Measurements from ENCODE around the gene RSPH6A.

Gene RSPH6A

GRCh38 chr19:45814851-45815480 is at the start of gene RSPH6A:
Gene RSPH6A (minus strand): TSS chr19:45815308. CDS start chr19:45815176, 132 bp downstream.
- no peak for FAIRE-seq

DNA sequence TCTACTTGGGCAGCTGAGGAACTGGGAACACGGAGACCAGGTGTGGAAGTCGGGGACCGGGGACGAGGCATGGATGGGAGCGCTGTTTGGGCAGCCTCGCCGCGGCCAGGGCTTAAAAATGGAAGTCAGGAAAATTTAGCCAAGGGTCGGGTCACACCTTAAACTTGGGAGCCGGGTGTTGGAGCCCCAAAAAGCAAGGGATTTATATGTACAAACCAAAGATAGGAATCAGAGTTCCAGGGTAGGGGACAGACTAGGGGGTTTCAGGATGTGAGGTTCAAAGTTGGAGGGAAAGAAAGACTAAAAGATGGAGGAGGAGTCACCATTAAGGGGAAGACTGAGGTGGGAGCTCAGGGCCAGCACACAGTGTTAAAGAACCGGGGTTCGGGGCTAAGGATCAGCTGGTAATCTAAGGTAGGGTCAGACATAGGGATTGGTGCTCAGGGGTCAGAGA is 49.5 kb upstream of the RSPH6A start:
- no peak for FAIRE-seq

DNA sequence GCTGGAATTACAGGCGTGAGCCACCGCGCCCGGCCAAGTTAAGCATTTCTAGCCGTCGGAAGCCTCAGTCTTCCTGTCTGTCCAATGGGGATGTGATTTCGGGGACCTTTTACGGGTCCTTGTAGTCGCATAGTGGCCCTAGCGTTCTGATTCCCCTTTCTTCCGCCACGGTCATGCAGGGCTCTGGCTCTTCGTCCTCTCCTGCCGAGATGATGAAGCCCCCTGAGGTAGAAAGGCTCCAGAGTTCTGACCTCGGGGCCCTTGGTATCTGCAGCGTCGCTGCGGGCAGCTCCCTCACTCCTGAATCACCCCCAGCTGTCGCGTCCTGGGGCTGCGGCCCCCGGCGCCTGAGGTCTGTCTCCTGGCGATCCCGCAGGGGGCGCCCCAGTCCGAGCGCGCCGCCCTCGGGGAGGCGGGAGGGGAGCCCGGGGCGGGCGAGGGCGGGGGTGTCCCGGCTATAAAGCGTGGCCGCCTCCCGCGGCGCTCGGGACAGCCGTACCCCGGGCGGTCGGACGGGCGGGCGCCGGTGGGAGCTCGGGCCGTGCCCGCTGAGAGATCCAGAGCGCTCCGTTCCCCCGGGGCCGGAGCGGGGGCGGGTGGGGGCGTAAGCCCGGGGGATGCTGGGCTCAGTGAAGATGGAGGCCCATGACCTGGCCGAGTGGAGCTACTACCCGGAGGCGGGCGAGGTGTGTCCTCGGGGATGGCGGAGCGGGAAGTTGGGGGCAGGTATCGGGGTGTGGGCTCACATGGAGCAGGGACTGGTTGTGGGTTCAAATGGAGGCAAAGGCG is 48.9 kb upstream of the RSPH6A start, which contains the start of gene FOXA3:
FOXA3 (plus strand) TSS at position 487 of the 789 bp plus-strand sequence; CDS start at position 618, 131 bp downstream.
- FAIRE-seq = no peak

- no peak for FAIRE-seq
These were observed 48.3 kb upstream of the RSPH6A start for GRCh38 chr19:45863335-45863839.

DNA sequence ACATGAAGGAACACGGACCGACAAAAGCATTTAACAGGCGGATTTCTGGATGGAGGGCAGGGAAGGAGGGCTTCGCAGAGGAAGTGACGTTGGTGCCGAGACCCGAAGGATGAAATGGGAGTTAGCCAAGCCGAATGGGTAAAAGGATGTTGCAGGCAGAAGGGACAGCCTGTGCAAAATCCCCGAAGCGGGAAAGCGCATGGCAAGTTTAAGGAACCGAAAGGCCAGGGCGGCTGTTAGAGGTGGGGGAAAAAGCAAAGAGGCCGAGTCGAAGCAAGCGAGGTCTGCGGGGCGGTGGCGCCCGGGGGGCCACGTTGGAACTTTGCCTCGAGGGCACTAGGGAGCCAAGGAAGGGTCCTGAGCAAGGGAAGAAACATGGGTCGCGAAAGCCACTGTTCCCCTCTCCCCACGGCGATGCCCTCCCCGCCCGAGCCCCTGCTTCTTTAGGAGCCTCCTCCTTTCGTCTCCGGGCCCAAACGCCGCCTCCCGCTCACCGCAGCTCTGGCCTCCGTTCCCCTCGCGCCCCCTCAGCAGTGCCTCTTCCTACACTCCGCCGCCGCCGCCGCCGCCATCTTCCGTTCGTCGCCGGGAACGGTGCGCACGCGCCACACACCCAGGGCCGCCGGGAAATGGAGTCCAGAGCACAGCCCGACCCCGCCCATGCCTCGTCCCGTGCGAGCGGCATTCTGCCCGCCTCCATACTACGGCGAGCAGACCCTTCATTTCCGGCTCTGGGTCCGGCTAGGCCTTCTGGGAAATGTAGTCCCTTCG is 47.6 kb upstream of the RSPH6A start, which contains the start of gene SYMPK:
SYMPK (minus strand) TSS at position 584 of the 771 bp plus-strand sequence. CDS start 8,652 bp downstream, outside the sequence.
- FAIRE-seq = peak; percentile 73

- no peak for FAIRE-seq
These were observed 47.1 kb upstream of the RSPH6A start for GRCh38 chr19:45862271-45862563.

DNA sequence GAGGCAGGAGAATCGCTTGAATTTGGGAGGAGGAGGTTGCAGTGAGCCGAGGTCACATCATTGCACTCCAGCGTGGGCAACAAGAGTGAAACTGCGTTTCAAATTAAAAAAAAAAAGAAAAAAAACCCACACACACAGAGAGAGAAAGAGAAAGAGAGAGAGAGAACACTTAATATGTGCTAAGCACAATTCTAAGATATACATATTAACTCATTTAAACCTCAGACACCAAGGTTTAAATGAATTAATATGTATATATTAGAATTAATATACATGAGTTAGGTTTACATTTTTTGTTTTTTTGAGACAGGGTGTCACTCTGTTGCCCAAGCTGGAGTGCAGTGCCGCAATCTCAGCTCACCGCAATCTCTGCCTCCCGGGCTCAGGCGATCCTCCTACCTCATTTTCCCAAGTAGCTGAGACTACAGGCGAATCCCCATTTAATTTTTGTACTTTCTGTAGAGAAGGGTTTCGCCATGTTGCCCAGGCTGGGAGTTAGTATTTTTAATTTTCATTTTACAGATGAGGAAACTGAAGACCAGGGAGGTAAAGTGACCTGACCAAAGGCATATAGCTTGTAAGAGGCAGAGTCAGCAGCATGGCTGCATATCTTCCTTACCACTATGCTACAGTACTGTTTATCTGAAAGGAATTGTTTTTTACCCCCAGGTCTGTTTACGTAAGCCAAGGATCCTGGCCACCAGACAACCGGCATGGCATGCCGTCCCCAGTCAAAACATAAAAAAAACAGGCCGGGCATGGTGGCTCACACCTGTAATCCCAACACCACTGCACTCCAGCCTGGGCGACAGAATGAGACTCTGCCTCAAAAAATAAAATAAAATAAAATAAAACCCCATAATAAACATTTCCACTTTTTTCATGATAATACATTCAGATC is 45.5 kb upstream of the RSPH6A start:
- FAIRE-seq = no peak

GRCh38 chr19:45854167-45854778 is 39.2 kb upstream of the RSPH6A start:
- FAIRE-seq = no peak

DNA sequence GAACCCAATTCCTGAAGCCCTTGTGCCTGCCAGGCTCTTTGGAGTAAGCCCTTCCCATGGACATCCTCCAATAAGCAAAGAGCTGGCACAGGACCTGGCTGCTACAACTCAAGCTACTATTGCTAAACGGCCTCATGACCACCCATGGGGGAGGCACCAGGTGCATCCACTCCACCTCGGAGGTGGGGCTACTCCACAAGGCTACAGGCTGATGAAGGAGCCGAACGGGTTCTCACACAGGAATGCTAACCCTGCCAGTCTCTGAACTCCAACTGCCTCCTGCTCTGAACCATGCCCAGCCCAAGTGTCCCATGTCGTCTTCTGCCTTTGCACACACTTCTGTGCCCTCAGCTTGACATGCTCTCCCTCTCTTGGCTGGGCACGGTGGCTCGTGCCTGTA is 37.9 kb upstream of the RSPH6A start:
- no peak for FAIRE-seq

DNA sequence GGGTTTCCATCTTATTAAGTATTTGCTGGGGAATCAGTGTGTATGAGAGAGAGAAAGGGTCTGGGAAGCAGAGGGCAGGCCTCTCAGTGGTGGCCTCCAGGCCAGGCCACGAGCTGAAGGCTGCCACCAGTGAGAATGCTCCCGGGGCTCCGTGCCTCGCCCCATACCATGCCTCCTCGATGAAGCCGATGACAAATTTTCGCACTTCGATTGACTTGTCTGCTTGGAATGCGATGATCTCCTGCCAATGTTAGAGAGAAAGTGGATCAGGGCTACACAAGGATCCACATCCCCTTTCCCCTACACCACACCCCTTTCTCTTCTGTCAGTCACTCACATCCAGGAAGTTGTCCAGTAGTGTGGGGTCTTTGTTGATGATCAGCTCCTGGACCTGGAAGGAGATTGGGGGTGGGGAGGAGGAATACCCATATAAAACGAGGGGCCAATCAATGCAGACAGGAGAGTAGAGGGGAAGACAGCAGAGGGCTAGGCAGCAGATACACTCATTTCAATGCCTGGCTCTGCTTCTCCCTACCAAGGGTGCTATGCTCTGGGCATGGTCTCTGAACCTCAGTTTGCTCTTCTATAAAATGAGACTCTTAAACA is 37.1 kb upstream of the RSPH6A start:
- FAIRE-seq = no peak

DNA sequence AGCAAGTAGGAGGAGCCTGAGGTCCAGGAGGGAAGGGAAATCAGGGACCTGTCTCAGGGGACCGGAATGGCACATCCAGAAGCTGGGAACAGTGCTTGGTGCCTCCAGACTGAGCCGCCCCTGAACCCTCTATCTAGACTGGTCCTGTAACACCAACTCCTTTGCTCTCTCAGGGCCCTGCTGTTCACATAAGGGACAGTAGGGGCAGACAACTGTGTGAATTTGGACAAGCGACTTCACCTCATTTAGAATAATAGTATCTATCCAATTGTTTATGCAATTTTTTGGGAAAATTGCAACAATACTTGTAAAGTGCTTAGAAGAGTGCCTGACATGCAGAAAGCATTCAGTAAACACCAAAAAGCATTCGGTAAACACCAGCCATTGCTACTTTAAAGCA is 33.8 kb upstream of the RSPH6A start:
- FAIRE-seq = no peak

DNA sequence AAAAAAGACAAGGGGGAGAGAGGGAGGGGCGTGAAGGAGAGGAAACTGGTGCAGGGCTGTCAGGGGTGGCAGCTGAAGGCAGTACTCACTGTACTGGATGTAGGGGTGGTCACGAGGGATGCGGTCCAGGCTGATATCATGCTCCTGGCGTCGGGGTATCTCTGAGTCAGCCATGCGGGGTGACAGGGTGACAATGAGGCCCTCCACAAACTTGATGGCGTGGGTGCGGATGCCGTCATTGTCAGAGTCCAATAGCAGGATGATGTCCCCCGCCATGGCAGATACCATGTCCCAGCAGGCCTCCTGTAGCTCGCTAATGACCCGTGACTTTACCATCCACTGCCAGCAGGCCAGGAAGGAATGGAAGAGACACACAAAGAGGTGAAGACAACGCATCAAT is 32.6 kb upstream of the RSPH6A start:
- no peak for FAIRE-seq

DNA sequence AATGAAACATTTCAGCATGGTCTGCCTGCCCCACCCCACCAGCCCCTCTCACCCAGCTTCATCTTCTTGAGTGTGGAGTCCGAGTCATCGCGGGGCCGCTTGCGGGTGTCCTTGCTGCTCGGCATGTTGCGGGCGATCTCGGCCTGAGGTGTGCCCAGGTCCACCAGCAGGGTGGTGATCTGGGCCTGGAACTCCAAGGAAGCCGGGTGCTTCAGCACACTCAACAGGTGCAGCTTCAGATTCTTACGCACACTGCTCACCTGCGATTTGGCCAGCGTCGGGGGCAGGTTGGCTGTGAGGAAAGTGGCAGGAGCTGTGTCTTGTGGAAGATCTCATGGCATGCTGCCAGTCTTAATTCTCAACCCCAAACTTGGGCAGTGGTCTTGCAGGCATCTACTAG is 27.1 kb upstream of the RSPH6A start:
- no peak for FAIRE-seq

DNA sequence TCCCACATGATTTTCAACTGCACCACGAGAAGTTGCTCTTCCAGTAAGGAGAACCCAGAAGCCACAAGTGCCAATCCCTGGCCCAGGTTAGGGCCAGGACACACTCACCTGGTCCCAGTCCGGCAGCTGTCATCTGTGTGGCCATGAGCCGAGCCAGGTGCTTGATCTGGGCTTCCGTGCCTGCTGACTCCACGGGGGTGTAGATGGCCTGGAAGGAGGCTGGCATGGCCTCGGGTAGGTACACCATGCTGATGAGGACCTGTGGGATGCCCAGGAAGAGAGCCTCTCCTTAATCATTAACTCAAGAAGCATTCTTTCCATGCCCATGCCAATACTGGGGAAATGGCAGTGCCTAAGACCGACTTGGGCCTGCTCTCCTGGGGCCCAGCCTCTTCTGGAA is 19.9 kb upstream of the RSPH6A start:
- FAIRE-seq = no peak

DNA sequence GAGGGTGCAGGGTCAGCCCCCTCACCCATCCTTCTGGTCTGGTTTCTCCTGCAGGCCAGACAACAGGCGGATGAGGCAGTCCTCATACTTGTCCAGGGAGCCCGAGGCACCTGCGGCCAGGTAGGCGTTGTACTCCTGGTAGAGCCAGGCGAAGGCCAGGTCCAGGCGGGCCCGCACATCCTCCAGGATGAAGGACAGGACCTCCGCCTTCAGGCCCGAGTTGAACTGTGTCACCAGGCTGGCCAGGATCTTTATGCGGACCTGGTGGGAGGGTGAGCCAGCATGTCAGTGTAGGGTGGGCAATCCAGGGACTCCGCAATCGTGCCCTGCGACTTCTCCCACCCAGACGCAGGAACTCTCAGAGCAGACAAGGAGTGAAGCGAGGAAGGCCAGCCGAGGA is 13.8 kb upstream of the RSPH6A start:
- FAIRE-seq = no peak

DNA sequence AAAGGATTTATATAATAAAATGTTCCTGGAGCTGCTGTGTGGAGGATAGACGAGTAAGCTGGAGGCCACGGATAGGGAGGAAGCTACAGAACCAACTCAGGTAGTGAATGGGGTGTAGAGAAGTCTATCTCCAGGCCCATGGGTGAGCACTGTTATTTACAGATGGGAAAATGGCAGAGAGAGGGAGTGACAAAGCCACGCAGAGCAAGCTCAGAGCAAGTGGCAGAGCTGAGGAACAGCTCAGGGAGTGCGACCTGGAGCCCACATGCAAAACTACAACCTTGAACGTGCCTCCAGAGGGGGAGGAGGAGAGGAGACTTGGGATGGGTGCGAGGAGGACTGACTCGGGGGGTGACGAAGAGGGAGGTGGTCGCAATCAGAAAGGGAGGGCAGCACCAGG is 13.4 kb upstream of the RSPH6A start:
- no peak for FAIRE-seq

- no peak for FAIRE-seq
These were observed 12.5 kb upstream of the RSPH6A start for GRCh38 chr19:45827459-45828093.

- no peak for FAIRE-seq
These were observed 11.8 kb upstream of the RSPH6A start for GRCh38 chr19:45826934-45827333.

GRCh38 chr19:45825917-45826893 is 11.1 kb upstream of the RSPH6A start:
- FAIRE-seq = no peak

DNA sequence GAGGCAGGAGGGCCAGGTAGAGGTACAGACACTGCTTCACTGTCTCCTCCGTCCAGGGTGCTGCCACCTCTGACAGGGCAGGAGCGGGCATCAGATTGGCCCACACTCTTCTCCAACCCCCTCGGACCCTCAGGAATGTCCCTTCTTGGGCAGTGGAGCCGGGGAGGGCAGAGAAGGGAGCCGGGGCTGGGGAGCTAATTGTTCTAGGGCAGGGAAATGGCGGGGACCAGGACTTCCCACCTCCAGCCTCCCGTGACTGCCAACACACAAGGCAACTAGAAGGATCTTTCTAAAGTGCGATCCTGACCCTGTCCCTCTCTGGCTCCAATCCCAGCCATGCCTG is 10.1 kb upstream of the RSPH6A start:
- FAIRE-seq = no peak
